Epithelial cell of esophagus (primary cell): ENCODE results near the gene CTNND2.

ENCODE experiments used
- DNase-seq: peaks from one replicate; pipeline ENCODE4 v3.0.0; 2010; ENCODE audit warnings: low read depth
- H3K4me3 ChIP-seq: 2 replicates; pipeline ENCODE4 v1.5.1; 2011; ENCODE audit warnings: mild to moderate bottlenecking, low read length, control low read depth
- CTCF ChIP-seq: IDR thresholded peaks from 2 replicates; pipeline ENCODE4 v1.5.1; 2011; ENCODE audit warnings: low read depth, mild to moderate bottlenecking, low read length, control low read depth, inconsistent platforms; ENCODE audit not compliant: insufficient read depth; ENCODE audit errors: missing control alignments

The CTNND2 gene

DNA sequence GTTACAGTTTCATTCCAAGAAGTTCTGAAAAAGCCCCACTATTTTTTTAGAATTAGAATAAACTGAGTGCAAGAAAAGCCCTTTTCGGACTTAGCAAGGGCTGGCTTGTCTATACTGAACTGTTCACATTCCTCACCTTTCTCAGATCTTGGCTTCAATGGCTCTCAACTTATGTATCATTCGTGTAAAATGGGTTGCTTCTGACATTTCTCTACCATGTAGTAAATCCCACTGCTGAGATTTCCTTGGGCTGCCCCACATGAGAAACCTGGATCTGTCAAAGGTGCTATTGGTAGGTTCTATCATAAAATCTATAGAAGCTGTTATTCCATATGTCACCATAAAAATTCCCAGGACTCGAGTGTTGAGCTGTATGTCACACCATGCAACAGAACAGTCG is 454.3 kb downstream of the CTNND2 start:
- no peak overlapping the region for H3K4me3 ChIP-seq
- TF ChIP-seq CTCF: no peak
- no peak for DNase-seq

- H3K4me3 ChIP-seq: no peak overlapping the region
- TF ChIP-seq CTCF: no peak
- no peak for DNase-seq
Measured at GRCh38 chr5:11449217-11449616, 455.0 kb downstream of the CTNND2 start.

DNA sequence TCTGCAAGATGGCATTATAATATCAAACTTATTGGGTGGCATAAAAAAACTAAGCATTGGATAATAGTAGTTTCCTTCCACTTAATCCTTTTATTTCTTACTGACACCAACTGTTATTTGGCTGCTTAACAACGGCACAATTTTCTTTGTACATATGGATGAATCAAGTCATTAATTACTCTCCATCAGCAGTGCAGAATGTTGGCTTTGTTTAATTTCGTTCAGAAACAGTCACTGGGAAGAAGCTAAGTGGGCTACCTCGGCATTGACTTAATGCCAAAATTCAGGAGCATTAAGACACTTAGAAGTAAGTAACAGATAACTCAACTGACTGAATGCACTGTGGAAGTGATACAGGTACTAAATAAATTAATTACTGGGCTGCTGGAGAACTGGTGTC is 460.4 kb downstream of the CTNND2 start:
- TF ChIP-seq CTCF: no peak
- DNase-seq: no peak
- no peak overlapping the region for H3K4me3 ChIP-seq

DNA sequence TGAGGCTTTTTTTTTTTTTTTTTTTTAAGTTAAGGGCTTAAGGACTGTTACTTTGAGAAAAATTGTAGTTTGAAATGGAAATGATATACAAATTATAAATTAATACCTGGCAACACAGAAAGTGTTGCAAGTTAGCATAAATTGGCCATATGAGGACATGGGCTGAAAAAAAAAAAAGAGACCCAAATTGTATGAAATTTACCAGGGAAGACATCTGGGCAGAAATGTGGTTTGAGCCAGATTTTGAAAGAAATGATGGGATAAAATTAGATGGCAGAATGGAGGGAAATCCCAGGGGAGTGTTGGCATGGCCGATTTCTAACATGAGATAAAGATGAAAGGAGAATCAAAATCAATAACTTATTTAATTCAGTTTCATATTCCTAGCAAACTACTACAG is 472.1 kb downstream of the CTNND2 start:
- H3K4me3 ChIP-seq: no peak overlapping the region
- DNase-seq: no peak

DNA sequence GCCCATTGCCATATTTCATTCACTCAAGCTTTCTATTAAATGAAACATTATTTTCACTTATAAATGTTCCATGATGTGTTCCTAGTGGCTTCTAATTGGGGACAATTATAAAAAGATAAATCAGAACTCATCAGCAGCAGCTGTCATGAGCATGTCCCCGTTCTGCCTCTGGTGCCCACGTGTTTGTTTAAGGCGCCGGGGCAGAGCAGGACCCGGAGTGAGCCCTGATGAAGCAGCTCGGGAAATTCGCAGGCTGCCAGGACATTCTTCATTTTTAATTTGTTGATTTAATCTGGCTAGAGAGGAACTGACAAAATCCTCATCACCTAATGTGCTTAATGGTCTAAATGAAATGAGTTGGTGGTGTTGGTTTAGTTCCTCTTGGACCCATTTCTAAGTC is 475.0 kb downstream of the CTNND2 start:
- no peak for TF ChIP-seq CTCF
- no peak for DNase-seq
- H3K4me3 ChIP-seq: no peak overlapping the region

More for the DNA sequence above, 472.1 kb downstream of the CTNND2 start:
- TF ChIP-seq CTCF: no peak

DNA sequence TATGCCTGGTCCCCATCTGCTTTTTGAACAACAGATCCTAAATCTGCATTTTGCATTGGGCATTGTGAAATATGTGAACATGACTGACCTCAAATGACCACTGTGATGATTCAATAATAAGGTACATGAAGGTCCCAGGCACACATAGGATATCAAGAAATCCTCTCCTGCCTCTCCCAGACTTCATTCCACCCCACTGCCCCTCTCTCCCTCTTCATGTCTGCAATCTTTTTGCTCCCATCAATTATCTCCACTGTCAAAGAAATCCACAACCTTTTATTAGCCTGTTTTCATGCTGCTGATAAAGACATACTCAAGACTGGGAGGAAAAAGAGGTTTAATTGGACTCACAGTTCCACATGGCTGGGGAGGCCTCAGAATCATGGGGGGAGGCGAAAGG is 476.7 kb downstream of the CTNND2 start:
- no peak for DNase-seq
- no peak for TF ChIP-seq CTCF
- H3K4me3 ChIP-seq: no peak overlapping the region

- H3K4me3 ChIP-seq: no peak overlapping the region
- peak; percentile 23 for DNase-seq
- TF ChIP-seq CTCF: no peak
Measured at GRCh38 chr5:11426442-11426841, 477.8 kb downstream of the CTNND2 start.
